DOHH2 (cell line): ENCODE results near the gene CLCN6.

Experiments used
- EZH2phosphoT487 ChIP-seq: fragments of 200-600 bp; sonication (generic); IDR thresholded peaks from 2 replicates; pipeline ENCODE4 v1.6.1; 2017; ENCODE audit warnings: borderline replicate concordance, mild to moderate bottlenecking, antibody characterized with exemption, low read length, moderate library complexity, mixed read lengths
- TF ChIP-seq, protein P1 (sequence below): fragments of 200-600 bp; sonication (generic); IDR thresholded peaks from one replicate; pipeline ENCODE4 v1.5.1; 2014; ENCODE audit warnings: antibody characterized with exemption, mild to moderate bottlenecking, low read depth, low read length; ENCODE audit not compliant: poor library complexity, severe bottlenecking

- TF ChIP-seq, protein P1, sequence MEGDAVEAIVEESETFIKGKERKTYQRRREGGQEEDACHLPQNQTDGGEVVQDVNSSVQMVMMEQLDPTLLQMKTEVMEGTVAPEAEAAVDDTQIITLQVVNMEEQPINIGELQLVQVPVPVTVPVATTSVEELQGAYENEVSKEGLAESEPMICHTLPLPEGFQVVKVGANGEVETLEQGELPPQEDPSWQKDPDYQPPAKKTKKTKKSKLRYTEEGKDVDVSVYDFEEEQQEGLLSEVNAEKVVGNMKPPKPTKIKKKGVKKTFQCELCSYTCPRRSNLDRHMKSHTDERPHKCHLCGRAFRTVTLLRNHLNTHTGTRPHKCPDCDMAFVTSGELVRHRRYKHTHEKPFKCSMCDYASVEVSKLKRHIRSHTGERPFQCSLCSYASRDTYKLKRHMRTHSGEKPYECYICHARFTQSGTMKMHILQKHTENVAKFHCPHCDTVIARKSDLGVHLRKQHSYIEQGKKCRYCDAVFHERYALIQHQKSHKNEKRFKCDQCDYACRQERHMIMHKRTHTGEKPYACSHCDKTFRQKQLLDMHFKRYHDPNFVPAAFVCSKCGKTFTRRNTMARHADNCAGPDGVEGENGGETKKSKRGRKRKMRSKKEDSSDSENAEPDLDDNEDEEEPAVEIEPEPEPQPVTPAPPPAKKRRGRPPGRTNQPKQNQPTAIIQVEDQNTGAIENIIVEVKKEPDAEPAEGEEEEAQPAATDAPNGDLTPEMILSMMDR = no peak
- no peak for TF ChIP-seq EZH2phosphoT487
Observed at GRCh38 chr1:11891433-11892186, 85.6 kb downstream of the CLCN6 start.
